Ishikawa (cell line): ENCODE data around the gene WNT6.

Experiments used
- CEBPB ChIP-seq: IDR thresholded peaks from 2 replicates; pipeline ENCODE4 v1.6.1; 2012
- CREB1 ChIP-seq: IDR thresholded peaks from 2 replicates; pipeline ENCODE4 v1.6.1; 2012; ENCODE audit warnings: low read depth
- EGR1 ChIP-seq: IDR thresholded peaks from 2 replicates; pipeline ENCODE4 v1.6.1; 2012
- EP300 ChIP-seq: IDR thresholded peaks from 2 replicates; pipeline ENCODE4 v1.6.1; 2012; ENCODE audit warnings: borderline replicate concordance
- FOXM1 ChIP-seq: IDR thresholded peaks from 2 replicates; pipeline ENCODE4 v1.6.1; 2012; ENCODE audit warnings: low read depth, borderline replicate concordance
- MAX ChIP-seq: IDR thresholded peaks from 2 replicates; pipeline ENCODE4 v1.6.1; 2012
- NFIC ChIP-seq: IDR thresholded peaks from 2 replicates; pipeline ENCODE4 v1.6.1; 2012
- RAD21 ChIP-seq: IDR thresholded peaks from 2 replicates; pipeline ENCODE4 v1.6.1; 2012; ENCODE audit warnings: low read depth
- REST ChIP-seq: IDR thresholded peaks from 2 replicates; pipeline ENCODE4 v1.6.1; 2012; ENCODE audit warnings: low read depth, mild to moderate bottlenecking
- TAF1 ChIP-seq: IDR thresholded peaks from 2 replicates; pipeline ENCODE4 v1.6.1; 2012; ENCODE audit warnings: low read depth, mild to moderate bottlenecking
- TCF12 ChIP-seq: IDR thresholded peaks from 2 replicates; pipeline ENCODE4 v1.6.1; 2012; ENCODE audit warnings: low read depth
- TEAD4 ChIP-seq: IDR thresholded peaks from 2 replicates; pipeline ENCODE4 v1.6.1; 2012
- USF1 ChIP-seq: IDR thresholded peaks from 2 replicates; pipeline ENCODE4 v1.6.1; 2012
- YY1 ChIP-seq: IDR thresholded peaks from 2 replicates; pipeline ENCODE4 v1.6.1; 2012; ENCODE audit warnings: low read depth
- ZBTB7A ChIP-seq: IDR thresholded peaks from 2 replicates; pipeline ENCODE4 v1.6.1; 2012; ENCODE audit warnings: low read depth

Gene WNT6

GRCh38 chr2:218832520-218832919 is 27.1 kb upstream of the WNT6 start:
- TF ChIP-seq MAX (no peak), TAF1 (no peak), RAD21 (no peak), CREB1 (no peak), YY1 (no peak), CEBPB (no peak), EGR1 (no peak), ZBTB7A (no peak), TEAD4 (no peak)

- TF ChIP-seq CREB1 (no peak), FOXM1 (no peak), TCF12 (no peak), TAF1 (no peak), ZBTB7A (no peak), MAX (no peak), EGR1 (no peak), USF1 (no peak), REST (no peak), EP300 (no peak)
Observed at GRCh38 chr2:218833023-218833609, 26.5 kb upstream of the WNT6 start.

GRCh38 chr2:218834685-218835084 is 24.9 kb upstream of the WNT6 start:
- TF ChIP-seq CEBPB (0 out of 2 replicates have a peak, but pooled peaks have one; percentile 41), FOXM1 (no peak), TEAD4 (no peak), NFIC (peak; percentile 63), TCF12 (peak; percentile 54), EP300 (no peak), CREB1 (no peak), EGR1 (no peak), USF1 (0 out of 2 replicates have a peak, but pooled peaks have one; percentile 14)

- TF ChIP-seq TAF1 (no peak), NFIC (no peak), EP300 (no peak), FOXM1 (no peak), TEAD4 (no peak), ZBTB7A (no peak), EGR1 (no peak), RAD21 (no peak), CEBPB (no peak), REST (no peak), YY1 (no peak), CREB1 (no peak), MAX (no peak), USF1 (no peak), TCF12 (no peak)
Observed at GRCh38 chr2:218837495-218837894, 22.1 kb upstream of the WNT6 start.

GRCh38 chr2:218839430-218839829 is 20.2 kb upstream of the WNT6 start:
- no peak for TF ChIP-seq CREB1
- no peak for TF ChIP-seq EGR1
- TF ChIP-seq MAX: no peak
- TF ChIP-seq USF1: no peak
- no peak for TF ChIP-seq EP300
- no peak for TF ChIP-seq CEBPB
- TF ChIP-seq RAD21: no peak
- TF ChIP-seq TCF12: no peak
- TF ChIP-seq ZBTB7A: no peak
- TF ChIP-seq REST: no peak
- no peak for TF ChIP-seq TEAD4
- no peak for TF ChIP-seq YY1
- no peak for TF ChIP-seq TAF1
- no peak for TF ChIP-seq NFIC
